ENCODE data around the gene SLC9A9. TPM values are rescaled to one million over a fixed set of nuclear protein-coding genes. Genes with fewer than 3 reads are reported as not detected.

SLC9A9 gene
- total RNA-seq, 3 donors from 2014 or later (not counting 1 experiment from before 2014, with no cell fraction given) = 24.0 to 29.1 (median 27.2) TPM

DNA sequence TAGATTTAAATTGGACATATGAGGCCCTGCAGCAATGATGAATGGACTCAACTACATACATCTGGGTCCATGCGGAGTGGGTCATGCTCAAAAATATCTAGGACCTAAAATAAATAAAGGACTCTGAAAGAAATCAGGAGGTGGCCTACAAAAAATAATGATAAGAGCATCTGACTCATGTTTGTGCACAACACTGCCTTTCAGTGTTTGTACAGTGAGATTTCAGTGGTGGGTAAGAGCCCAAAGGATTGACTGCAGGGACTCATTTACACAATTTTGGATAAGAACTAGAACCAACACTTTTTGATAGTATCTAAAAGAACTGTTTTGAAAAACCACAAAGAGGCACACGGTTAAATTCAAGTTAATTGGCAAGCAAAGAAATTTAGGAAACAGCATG is 285.5 kb downstream of the SLC9A9 start:
- TF ChIP-seq, protein P1, sequence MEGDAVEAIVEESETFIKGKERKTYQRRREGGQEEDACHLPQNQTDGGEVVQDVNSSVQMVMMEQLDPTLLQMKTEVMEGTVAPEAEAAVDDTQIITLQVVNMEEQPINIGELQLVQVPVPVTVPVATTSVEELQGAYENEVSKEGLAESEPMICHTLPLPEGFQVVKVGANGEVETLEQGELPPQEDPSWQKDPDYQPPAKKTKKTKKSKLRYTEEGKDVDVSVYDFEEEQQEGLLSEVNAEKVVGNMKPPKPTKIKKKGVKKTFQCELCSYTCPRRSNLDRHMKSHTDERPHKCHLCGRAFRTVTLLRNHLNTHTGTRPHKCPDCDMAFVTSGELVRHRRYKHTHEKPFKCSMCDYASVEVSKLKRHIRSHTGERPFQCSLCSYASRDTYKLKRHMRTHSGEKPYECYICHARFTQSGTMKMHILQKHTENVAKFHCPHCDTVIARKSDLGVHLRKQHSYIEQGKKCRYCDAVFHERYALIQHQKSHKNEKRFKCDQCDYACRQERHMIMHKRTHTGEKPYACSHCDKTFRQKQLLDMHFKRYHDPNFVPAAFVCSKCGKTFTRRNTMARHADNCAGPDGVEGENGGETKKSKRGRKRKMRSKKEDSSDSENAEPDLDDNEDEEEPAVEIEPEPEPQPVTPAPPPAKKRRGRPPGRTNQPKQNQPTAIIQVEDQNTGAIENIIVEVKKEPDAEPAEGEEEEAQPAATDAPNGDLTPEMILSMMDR (IDR thresholded peaks at IDR 0.05) = no peak
- no peaks in the 10 kb centered on the region for H3K36me3 ChIP-seq (ENCODE audit: control insufficient read depth, insufficient read depth, low read length)
- H3K27ac Mint-ChIP-seq = no peak overlapping the region
- no peak overlapping the region for H3K27ac ChIP-seq (ENCODE audit: low read length)
- ATAC-seq (no peak), DNase-seq (no peak)
- H3K4me3 ChIP-seq (ENCODE audit: low read length) = no peak overlapping the region
- no peaks in the 10 kb centered on the region for H3K27me3 ChIP-seq (ENCODE audit: control insufficient read depth, insufficient read depth, low read length)
- H3K36me3 Mint-ChIP-seq = peaks cover under 1% of the 10 kb centered on the region
- peaks cover 0 to 4% of the 10 kb centered on the region in 2 donors for H3K4me1 Mint-ChIP-seq
- H3K4me3 Mint-ChIP-seq = no peak overlapping the region
- H3K9me3 ChIP-seq (ENCODE audit: control insufficient read depth, insufficient read depth, low read length) = peaks cover 7% of the 10 kb centered on the region
- no peaks in the 10 kb centered on the region for H3K4me1 ChIP-seq (ENCODE audit: control insufficient read depth, insufficient read depth, low read length)
- WGBS (ENCODE audit: insufficient coverage) = 50% methylated on average over 2 of the region's 2 CpGs
- intact Hi-C loops (cut with micrococcal nuclease) = no loop called here
- H3K9me3 Mint-ChIP-seq = no peaks in the 10 kb centered on the region
- no peaks in the 10 kb centered on the region for H3K27me3 Mint-ChIP-seq (ENCODE audit: low read depth in 2 of 2)

DNA sequence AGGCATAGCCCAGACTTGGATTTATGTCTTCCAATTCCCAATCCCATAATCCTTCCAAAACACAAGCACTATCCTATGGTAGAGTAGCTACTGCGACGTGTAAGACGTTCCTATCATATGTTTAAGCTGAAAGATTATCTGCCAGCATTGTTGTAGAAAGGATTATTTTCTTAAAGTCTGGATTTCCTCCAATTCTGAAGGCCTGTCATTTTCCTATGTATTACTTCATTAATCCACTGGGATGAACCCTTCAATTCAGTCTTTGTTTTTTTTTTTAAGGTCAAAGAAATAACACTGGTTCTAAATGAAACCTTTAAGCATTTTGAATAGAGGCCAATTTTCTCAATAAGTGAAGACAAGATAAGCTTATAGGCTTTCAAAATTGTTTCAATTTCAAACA is 289.0 kb downstream of the SLC9A9 start:
- peaks cover 8% of the 10 kb centered on the region for H3K9me3 ChIP-seq (ENCODE audit: control insufficient read depth, insufficient read depth, low read length)
- Mint-ChIP-seq H3K27me3 (ENCODE audit: low read depth in 2 of 2) (no peaks in the 10 kb centered on the region), H3K9me3 (peaks cover 0 to 4% of the 10 kb centered on the region in 2 donors)

DNA sequence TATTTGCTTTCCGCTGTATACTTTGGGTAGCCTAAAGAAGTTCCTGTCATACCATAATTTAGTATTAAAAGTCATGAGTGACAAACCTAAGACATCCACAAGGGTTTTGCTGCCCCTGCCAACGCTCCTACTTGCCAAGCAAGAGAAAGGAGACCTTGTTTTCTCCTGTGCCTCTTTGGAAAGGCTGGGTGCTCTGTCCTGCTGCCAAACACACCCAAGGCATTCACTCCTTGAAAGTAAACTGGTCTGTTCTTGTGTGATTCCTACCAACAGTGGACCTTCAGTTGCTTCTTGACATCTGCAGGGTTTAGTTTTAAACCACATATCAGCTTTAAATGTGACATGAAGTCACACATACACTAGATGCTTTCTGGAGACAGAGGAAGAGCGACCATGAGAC is 295.4 kb downstream of the SLC9A9 start:
- no peak for ATAC-seq
- 100% methylated on average over 3 of the region's 3 CpGs for WGBS (ENCODE audit: insufficient coverage)
- TF ChIP-seq, protein P1 (IDR thresholded peaks at IDR 0.05) = no peak
- H3K27ac Mint-ChIP-seq = no peak overlapping the region
- H3K4me3 Mint-ChIP-seq = no peak overlapping the region
- peaks cover 0 to 4% of the 10 kb centered on the region in 2 donors for H3K9me3 Mint-ChIP-seq
- Histone ChIP-seq H3K27me3 (ENCODE audit: control insufficient read depth, insufficient read depth, low read length) (no peaks in the 10 kb centered on the region), H3K4me3 (ENCODE audit: low read length) (no peak overlapping the region), H3K27ac (ENCODE audit: low read length) (no peak overlapping the region), H3K9me3 (ENCODE audit: control insufficient read depth, insufficient read depth, low read length) (peaks cover 2% of the 10 kb centered on the region), H3K36me3 (ENCODE audit: control insufficient read depth, insufficient read depth, low read length) (no peaks in the 10 kb centered on the region), H3K4me1 (ENCODE audit: control insufficient read depth, insufficient read depth, low read length) (no peaks in the 10 kb centered on the region)
- no peak for DNase-seq
- intact Hi-C loops (cut with micrococcal nuclease) = no loop called here
- H3K36me3 Mint-ChIP-seq = peaks cover 10% of the 10 kb centered on the region
- peaks cover 0 to 6% of the 10 kb centered on the region in 2 donors for H3K4me1 Mint-ChIP-seq
- H3K27me3 Mint-ChIP-seq (ENCODE audit: low read depth in 2 of 2) = no peaks in the 10 kb centered on the region

More for the DNA sequence above, 289.0 kb downstream of the SLC9A9 start:
- Mint-ChIP-seq H3K4me3 (no peak overlapping the region), H3K36me3 (peaks cover 8% of the 10 kb centered on the region), H3K27ac (no peak overlapping the region), H3K4me1 (peaks cover 0 to 10% of the 10 kb centered on the region in 2 donors)
- 100% methylated on average over 3 of the region's 3 CpGs for WGBS (ENCODE audit: insufficient coverage)
- TF ChIP-seq, protein P1 (IDR thresholded peaks at IDR 0.05) = no peak
- no peak for DNase-seq
- no peak for ATAC-seq
- intact Hi-C loops (cut with micrococcal nuclease) = no loop called here
- Histone ChIP-seq H3K4me3 (ENCODE audit: low read length) (no peak overlapping the region), H3K4me1 (ENCODE audit: control insufficient read depth, insufficient read depth, low read length) (no peaks in the 10 kb centered on the region), H3K27ac (ENCODE audit: low read length) (no peak overlapping the region), H3K27me3 (ENCODE audit: control insufficient read depth, insufficient read depth, low read length) (no peaks in the 10 kb centered on the region), H3K36me3 (ENCODE audit: control insufficient read depth, insufficient read depth, low read length) (no peaks in the 10 kb centered on the region)

DNA sequence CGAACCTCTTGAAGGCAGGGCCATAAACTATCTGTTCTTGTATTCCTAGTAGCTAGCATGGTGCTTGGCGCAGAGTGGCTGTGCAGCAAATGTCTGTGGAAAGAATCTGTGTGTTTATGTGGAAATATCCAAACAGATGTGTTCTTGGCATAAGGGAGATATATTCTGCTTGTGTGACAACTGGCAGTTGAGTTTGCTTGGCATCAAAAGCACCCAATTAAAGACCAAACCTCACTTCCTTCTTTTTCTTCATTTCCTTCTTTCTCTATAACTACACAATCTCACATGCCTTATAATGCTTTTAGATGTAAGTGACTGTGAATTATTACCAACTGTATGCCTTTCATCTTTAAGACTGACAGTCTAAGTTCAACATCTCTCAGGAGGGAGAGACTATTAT is 296.5 kb downstream of the SLC9A9 start:
- Mint-ChIP-seq H3K36me3 (peaks cover 5% of the 10 kb centered on the region), H3K27ac (no peak overlapping the region), H3K4me3 (no peak overlapping the region), H3K9me3 (no peaks in the 10 kb centered on the region), H3K27me3 (ENCODE audit: low read depth in 2 of 2) (no peaks in the 10 kb centered on the region), H3K4me1 (peaks cover 0 to 6% of the 10 kb centered on the region in 2 donors)
- TF ChIP-seq, protein P1 (IDR thresholded peaks at IDR 0.05) = no peak
- Histone ChIP-seq H3K36me3 (ENCODE audit: control insufficient read depth, insufficient read depth, low read length) (no peaks in the 10 kb centered on the region), H3K4me1 (ENCODE audit: control insufficient read depth, insufficient read depth, low read length) (no peaks in the 10 kb centered on the region), H3K9me3 (ENCODE audit: control insufficient read depth, insufficient read depth, low read length) (no peaks in the 10 kb centered on the region), H3K27ac (ENCODE audit: low read length) (no peak overlapping the region), H3K4me3 (ENCODE audit: low read length) (no peak overlapping the region), H3K27me3 (ENCODE audit: control insufficient read depth, insufficient read depth, low read length) (no peaks in the 10 kb centered on the region)
- no peak for ATAC-seq
- DNase-seq = no peak
- WGBS (ENCODE audit: insufficient coverage) = 88% methylated on average over 2 of the region's 2 CpGs
- intact Hi-C loops (cut with micrococcal nuclease) = no loop called here

Measured in natural killer cell (primary cell).